Stimulated activated CD4-positive, alpha-beta T cell treated with anti-CD3 and anti-CD28 coated beads, TNF-alpha, amount 100 ng/mL, for 1 hour (primary cell): ENCODE measurements around the gene ZNF678.
"Not testable (repeated sequence)": the region's sequence is repeated elsewhere in the genome, so short reads cannot be mapped to it uniquely, and the experiment has no call there.

Experiments
- DNase-seq, 3 donors: peaks; one replicate each; pipeline ENCODE4 v3.0.0-alpha.2; 2020; ENCODE audit warnings: low read depth in 3 of 3, low spot score in 1 of 3

Gene ZNF678

GRCh38 chr1:227710474-227710873 lies 147.1 kb downstream of the ZNF678 start:
- DNase-seq: not testable (repeated sequence)

GRCh38 chr1:227712648-227713047 lies 149.3 kb downstream of the ZNF678 start:
- DNase-seq: no peak

GRCh38 chr1:227718932-227719331 lies 155.6 kb downstream of the ZNF678 start:
- no peak for DNase-seq

- no peak for DNase-seq
Observed at GRCh38 chr1:227723474-227723873, 160.1 kb downstream of the ZNF678 start.

- DNase-seq: no peak
Observed at GRCh38 chr1:227725046-227725445, 161.7 kb downstream of the ZNF678 start.

GRCh38 chr1:227726318-227726717 lies 163.0 kb downstream of the ZNF678 start:
- no peak for DNase-seq
